VCaP (cell line): ENCODE results near the gene VCAM1.
"Not testable (repeated sequence)": the region's sequence is repeated elsewhere in the genome, so short reads cannot be mapped to it uniquely, and the experiment has no call there.

Source experiments
- H3K27ac ChIP-seq: fragments of 450-650 bp; 2 replicates; pipeline ENCODE4 v1.5.1; 2017
- CTCF ChIP-seq: fragments of 450-650 bp; conservative IDR thresholded peaks from 2 replicates; pipeline ENCODE4 v1.5.1; 2017; ENCODE audit warnings: mild to moderate bottlenecking, moderate library complexity

Gene VCAM1

GRCh38 chr1:100775483-100775882 is 55.9 kb downstream of the VCAM1 start:
- TF ChIP-seq CTCF, result no peak

GRCh38 chr1:100778748-100779147 is 59.2 kb downstream of the VCAM1 start:
- no peak overlapping the region for H3K27ac ChIP-seq
- no peak for TF ChIP-seq CTCF

More at GRCh38 chr1:100775483-100775882, 55.9 kb downstream of the VCAM1 start:
- no peak overlapping the region for H3K27ac ChIP-seq

GRCh38 chr1:100780814-100781213 is 61.3 kb downstream of the VCAM1 start:
- no peak overlapping the region for H3K27ac ChIP-seq
- TF ChIP-seq CTCF, result no peak

GRCh38 chr1:100781728-100782127 is 62.2 kb downstream of the VCAM1 start:
- H3K27ac ChIP-seq, result not testable (repeated sequence)

GRCh38 chr1:100782473-100783039 is 63.0 kb downstream of the VCAM1 start:
- no peak for TF ChIP-seq CTCF
- no peak overlapping the region for H3K27ac ChIP-seq

GRCh38 chr1:100785470-100786052 is 66.0 kb downstream of the VCAM1 start:
- H3K27ac ChIP-seq, result no peak overlapping the region
- no peak for TF ChIP-seq CTCF

GRCh38 chr1:100786870-100787269 is 67.3 kb downstream of the VCAM1 start:
- H3K27ac ChIP-seq, result no peak overlapping the region
- no peak for TF ChIP-seq CTCF
